HepG2 (cell line): ENCODE data around the gene TRAPPC1. TPM values are rescaled to one million over a fixed set of nuclear protein-coding genes. Genes with fewer than 3 reads are reported as not detected.

Source experiments
- BCL3 ChIP-seq: sonication (generic); formaldehyde crosslinking; IDR thresholded peaks from 2 replicates; pipeline ENCODE4 v1.5.1; 2020; ENCODE audit warnings: mild to moderate bottlenecking, missing genetic modification reagents, moderate library complexity
- EED ChIP-seq: sonication (generic); formaldehyde crosslinking; IDR thresholded peaks from 2 replicates; pipeline ENCODE4 v1.5.0; 2020; ENCODE audit warnings: mild to moderate bottlenecking, missing genetic modification reagents
- FOXJ3 ChIP-seq: sonication (generic); formaldehyde crosslinking; IDR thresholded peaks from 2 replicates; pipeline ENCODE4 v1.4.0; 2020; ENCODE audit warnings: missing genetic modification reagents, mild to moderate bottlenecking, borderline replicate concordance
- LCORL ChIP-seq, 2 experiments: fragments of 450-650 bp in 1 of 2; sonication (generic) in 1 of 2; formaldehyde crosslinking in 1 of 2; IDR thresholded peaks; 2 replicates each; pipeline versions ENCODE4 v1.5.0 to v1.6.1; 2017 to 2020; ENCODE audit warnings: antibody characterized with exemption in 1 of 2, missing genetic modification reagents in 1 of 2
- ZNF501 ChIP-seq: sonication (generic); formaldehyde crosslinking; IDR thresholded peaks from 2 replicates; pipeline ENCODE4 v1.5.1; 2020; ENCODE audit warnings: mild to moderate bottlenecking, moderate library complexity, missing genetic modification reagents
- ZNF777 ChIP-seq: sonication (generic); formaldehyde crosslinking; IDR thresholded peaks from 2 replicates; pipeline ENCODE4 v1.4.0; 2020; ENCODE audit warnings: missing genetic modification reagents
- polyA plus RNA-seq, 8 experiments: library from polyadenylated mRNA; depleted of rRNA in 3 of 8; stranded (reverse) in 7 of 8; unstranded in 1 of 8; fragments of >200 nt; fragmentation: Illumina TruSeq in 4 of 8; extraction: Trizol in 4 of 8; gene quantifications; 2 replicates each; pipeline versions ENCODE4 v1.2.1 to v1.2.3, GENCODE V29; 2011 to 2016; ENCODE audit warnings: low read depth in 4 of 8, missing spikeins in 1 of 8, mixed read lengths in 1 of 8; ENCODE audit not compliant: insufficient read depth in 1 of 8
- total RNA-seq, 5 experiments: library from RNA; depleted of rRNA; stranded (reverse); fragments of >200 nt; fragmentation: Illumina TruSeq; extraction: Trizol; gene quantifications; 2 replicates each; pipeline ENCODE4 v1.2.3, GENCODE V29; 2016; ENCODE audit warnings: low read depth in 1 of 5
- TF ChIP-seq, protein P1 (sequence below): sonication (generic); formaldehyde crosslinking; IDR thresholded peaks from 2 replicates; pipeline ENCODE4; 2020; ENCODE audit warnings: missing genetic modification reagents, mild to moderate bottlenecking, borderline replicate concordance

Gene TRAPPC1
- total and polyA plus RNA-seq, 2 of the 13 experiments (the other 11 are each of a cell fraction or from before 2014, with no cell fraction given): 28.1 to 44.9 TPM

DNA sequence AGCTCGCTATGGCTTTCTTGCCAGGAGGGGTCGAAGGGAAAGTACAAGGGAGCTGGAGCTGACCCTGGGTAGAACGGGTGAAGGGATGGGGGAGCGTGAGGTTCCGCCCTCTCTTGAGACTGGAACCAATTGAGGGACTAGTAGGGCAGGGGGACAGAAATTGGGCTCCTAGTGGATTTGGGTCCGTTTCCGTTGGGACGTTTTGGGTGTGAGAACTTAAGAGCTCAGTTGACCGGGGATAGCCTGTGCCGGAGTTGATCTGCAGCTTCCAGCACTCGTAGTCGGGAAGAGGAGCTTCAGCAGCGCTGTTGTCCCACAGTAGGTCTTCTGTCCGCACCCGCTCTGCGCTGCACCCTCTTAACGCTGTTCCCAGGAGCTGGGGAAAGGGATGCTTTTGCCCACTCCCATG, 741 bp upstream of the TRAPPC1 start (continued):
- TF ChIP-seq, protein P1, sequence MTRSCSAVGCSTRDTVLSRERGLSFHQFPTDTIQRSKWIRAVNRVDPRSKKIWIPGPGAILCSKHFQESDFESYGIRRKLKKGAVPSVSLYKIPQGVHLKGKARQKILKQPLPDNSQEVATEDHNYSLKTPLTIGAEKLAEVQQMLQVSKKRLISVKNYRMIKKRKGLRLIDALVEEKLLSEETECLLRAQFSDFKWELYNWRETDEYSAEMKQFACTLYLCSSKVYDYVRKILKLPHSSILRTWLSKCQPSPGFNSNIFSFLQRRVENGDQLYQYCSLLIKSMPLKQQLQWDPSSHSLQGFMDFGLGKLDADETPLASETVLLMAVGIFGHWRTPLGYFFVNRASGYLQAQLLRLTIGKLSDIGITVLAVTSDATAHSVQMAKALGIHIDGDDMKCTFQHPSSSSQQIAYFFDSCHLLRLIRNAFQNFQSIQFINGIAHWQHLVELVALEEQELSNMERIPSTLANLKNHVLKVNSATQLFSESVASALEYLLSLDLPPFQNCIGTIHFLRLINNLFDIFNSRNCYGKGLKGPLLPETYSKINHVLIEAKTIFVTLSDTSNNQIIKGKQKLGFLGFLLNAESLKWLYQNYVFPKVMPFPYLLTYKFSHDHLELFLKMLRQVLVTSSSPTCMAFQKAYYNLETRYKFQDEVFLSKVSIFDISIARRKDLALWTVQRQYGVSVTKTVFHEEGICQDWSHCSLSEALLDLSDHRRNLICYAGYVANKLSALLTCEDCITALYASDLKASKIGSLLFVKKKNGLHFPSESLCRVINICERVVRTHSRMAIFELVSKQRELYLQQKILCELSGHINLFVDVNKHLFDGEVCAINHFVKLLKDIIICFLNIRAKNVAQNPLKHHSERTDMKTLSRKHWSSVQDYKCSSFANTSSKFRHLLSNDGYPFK (CRISPR knock-in tag): peak; percentile 6; the same call in 1 of the 2 replicates
- TF ChIP-seq ZNF501 (CRISPR knock-in tag): no peak
- peak; percentile 53; the same call in 1 of the 2 replicates for TF ChIP-seq ZNF777 (CRISPR knock-in tag)
- no peak for TF ChIP-seq FOXJ3 (CRISPR knock-in tag)
- no peak for TF ChIP-seq EED (CRISPR knock-in tag)
- TF ChIP-seq LCORL (IDR thresholded peaks at IDR 0.05): no peak
- TF ChIP-seq LCORL (CRISPR knock-in tag; IDR thresholded peaks at IDR 0.05): 0 out of 2 replicates have a peak, but pooled peaks have one; percentile 7
- TF ChIP-seq BCL3 (CRISPR knock-in tag): no peak
